GM21528 (cell line): ENCODE measurements around the gene C18orf54.
"Not testable (repeated sequence)": the region's sequence is repeated elsewhere in the genome, so short reads cannot be mapped to it uniquely, and the experiment has no call there.

Experiments
- ATAC-seq: cut with Tn5 transposase; IDR thresholded peaks from one replicate; pipeline ENCODE4 v1.9.1; 2021; ENCODE audit warnings: mild to moderate bottlenecking, moderate library complexity; ENCODE audit not compliant: unreplicated experiment, low FRiP score

C18orf54 gene

DNA sequence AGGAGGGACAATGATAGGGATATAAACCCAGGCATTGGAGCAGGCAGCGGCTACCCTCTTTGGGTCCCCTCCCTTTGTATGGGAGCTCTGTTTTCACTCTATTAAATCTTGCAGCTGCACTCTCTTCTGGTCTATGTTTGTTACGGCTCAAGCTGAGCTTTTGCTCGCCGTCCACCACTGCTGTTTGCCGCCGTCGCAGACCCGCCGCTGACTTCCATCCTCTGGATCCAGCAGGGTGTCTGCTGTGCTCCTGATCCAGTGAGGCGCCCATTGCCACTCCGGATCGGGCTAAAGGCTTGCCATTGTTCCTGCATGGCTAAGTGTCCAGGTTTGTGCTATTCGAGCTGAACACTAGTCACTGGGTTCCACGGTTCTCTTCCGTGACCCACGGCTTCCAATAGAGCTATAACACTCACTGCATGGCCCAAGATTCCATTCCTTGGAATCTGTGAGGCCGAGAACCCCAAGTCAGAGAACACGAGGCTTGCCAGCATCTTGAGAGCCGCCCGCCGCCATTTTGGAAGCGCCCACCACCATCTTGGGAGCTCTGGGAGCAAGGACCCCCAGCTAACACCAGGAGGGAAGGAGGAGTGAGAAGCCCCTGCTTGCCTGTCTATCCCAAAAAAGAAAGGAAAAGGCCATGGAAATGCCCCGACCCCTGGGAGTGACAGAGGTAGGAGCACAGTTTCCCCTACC, 29.2 kb downstream of the C18orf54 start:
- not testable (repeated sequence) for ATAC-seq

DNA sequence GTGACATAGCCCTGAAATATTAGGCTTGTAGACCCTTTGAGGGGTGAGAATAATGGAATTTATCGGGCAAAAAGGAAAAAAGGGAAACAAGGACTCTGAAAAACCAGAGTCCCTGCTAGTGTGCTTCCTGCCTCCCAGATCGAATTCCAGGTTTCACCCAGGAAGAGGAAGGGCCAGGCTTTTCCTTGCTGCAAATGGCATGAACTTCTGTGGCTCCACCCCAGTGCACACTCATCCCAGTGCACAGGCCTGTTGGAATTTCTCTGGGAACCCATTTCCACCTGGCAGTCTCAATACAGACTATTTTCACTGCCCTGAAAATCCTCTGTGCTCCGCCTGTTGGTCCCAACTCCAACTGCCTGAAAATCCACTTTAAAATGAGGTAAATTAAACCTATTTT, 29.9 kb downstream of the C18orf54 start:
- no peak for ATAC-seq

DNA sequence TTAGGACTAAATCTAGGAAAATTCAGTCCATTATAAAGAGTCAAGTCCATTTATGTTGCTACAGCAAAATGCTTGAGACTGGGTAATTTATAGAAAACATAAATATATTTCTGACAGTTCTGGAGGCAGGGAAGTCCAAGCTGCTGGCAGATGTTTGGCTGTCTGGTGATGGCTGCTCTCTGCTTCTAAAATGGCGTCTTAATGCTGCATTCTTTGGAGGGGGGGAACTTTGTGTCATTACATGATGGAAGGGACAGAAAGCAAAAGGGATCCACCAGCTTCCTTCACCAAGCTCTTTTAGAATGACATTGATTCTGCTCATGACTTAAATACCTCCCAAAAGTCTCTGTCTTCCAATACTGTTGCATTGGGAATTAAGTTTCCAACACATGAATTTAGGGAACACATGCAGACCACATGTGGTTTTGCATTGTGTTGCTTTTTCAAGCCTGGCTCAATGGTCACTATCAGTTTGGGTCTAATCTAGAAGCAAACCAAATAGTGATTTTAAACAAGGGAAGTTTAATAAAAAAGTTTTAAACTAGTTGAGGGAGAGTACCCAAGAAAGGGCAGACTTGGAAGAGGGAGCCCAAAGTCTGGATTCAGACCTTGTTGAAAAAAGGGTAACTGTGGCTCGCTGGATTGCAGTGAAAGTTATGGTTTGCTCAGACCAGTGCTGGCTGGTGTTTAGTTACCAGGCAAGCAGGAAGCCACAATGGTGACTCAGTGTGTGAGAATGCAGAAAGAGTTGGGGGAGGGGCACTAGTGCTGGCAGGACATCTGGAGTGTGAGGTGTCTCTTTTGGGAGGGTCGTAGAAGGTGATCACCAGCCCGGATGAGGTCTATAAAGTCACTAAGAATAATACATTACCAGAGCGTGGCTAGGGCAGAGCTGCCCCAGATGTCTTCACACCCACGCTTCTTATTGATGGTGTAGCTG, 30.8 kb downstream of the C18orf54 start:
- ATAC-seq: peak; percentile 92

DNA sequence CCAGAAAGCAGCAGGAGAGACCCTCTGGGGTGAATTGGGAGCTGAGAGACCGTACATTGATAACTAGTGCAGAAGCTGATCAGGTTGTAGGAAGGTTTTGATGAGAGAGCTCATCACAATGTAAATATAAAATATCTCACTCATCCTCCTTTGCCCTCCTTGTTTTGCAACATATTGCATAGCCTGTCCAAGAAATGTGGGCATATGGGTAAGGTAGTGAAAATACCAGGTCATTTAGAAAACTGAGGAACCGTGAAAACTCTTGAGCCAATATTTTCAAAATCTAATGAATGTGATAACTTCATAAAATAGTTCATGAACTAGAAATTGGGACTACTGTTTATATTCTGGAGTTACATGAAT, 31.4 kb downstream of the C18orf54 start:
- ATAC-seq: peak; percentile 16

DNA sequence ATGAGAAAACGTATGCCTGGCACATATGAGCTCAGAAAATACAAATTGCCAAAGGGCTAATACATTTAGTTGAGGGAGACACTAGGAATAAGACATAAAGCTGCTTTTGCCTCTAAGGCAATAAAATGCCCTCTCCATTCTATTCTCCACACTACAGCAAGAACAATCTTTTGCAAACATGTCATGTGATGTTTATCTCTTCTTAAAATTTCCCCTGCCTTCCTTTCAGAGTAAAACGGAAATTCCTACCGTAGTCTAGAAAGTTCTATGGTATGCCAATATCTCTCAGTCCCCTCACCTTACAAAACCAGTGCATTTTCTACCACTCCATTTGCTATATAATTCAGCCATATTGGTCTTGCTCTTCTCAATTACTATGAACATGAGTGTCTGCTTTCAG, 33.1 kb downstream of the C18orf54 start:
- no peak for ATAC-seq

DNA sequence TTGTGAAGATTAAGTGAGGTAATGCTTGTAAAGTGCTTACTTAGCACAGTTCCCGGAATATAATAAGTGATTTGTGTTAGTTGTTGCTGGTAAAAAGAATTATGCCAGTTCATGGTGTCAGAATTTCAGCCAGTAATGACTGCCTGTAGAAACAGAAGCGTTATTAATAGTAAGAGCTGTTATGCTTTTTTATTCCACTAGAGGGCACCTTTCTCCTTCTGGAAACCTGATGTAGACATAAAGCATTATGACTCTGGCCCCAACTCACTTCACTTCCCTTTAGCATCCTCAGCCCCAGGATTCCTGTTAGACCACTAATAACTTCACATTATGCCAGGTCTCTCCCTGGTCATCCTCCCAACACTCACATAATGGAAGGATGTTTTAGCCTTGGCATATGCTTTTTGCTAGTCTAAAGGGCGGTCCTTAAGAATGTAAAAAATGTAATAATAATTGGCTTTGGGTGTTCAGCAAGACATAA, 34.9 kb downstream of the C18orf54 start:
- peak; percentile 57 for ATAC-seq

DNA sequence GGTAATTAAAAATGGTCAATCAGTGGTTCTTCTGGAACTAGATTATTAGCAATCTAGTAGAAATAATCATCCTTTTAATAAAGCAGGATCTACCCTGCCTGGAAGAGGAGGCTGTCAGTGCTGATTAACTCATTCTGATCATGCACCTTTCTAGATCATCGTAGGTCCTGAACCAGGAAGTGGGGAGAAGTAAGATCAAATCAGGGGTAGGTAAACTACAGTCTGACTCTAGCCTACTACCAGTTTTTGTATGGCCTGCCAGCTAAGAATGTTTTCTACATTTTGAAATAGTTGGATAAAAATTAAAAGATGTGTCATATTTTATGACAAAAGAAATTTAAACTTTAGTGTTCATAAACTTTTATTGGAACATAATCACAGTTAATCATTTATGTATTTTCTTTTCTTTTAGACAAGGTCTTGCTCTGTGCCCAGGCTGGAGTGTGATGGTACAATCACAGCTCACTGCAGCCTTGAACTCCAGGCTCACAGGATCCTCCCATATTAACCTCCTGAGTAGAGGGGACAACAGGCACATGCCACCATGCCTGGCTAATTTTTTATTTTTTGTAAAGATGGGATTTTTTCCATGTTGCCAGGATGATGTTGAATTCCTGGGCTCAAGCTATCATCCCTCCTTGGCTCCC, 36.1 kb downstream of the C18orf54 start:
- ATAC-seq: no peak

DNA sequence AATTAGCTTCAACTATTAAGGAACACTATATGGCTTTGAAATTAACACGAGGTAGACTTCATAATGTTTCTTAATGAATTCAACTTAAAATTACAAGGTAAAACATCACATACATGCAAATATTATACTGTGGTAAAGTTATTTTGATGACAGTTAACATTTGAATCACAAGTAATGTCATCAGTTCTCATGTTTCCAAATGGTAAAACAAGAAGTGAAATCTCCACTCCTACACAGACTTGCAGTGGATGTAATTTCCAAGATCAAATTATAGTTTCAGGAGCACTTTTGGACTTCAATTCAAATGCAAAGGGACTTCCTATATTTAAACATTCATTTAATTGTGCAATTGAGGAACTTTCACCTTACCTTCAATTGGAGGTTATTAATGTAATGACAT, 39.1 kb downstream of the C18orf54 start:
- ATAC-seq: no peak

DNA sequence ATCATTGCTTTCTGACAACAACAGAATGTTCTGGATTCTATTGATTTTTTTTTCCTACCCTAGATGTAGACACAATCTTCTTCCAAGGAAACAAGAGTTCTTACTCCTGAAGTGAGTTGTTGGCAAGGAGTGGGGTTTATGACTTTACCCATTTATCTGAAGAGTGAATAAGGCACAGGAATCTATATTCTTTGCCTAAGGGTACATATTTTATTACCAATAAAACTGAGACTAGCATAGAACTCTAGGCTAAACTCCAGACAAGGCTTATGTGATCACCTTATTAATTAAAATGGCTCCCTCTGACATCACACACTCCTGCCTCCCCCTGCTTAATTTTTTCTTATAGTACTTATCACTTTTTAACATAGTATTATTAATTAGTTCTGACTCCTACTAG, 47.6 kb downstream of the C18orf54 start:
- ATAC-seq: no peak

DNA sequence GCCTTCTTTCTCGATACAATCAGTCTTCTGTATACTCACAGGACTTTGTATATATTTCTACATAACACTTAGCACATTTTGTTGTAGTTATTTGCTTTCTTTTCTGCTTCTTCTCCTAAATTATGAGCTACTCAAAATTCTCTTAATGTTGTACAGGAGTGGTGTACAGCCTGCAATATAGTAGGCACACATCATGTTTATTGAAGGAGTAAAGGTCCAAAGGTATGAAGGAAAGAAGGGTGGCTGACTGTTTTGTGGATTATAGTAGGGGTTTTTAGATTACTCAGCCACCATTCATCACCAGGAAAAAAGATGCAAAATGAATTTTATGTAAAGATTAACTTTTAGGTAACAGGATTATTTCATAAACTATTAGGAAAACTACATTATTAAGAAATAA, 54.1 kb downstream of the C18orf54 start:
- ATAC-seq: no peak

DNA sequence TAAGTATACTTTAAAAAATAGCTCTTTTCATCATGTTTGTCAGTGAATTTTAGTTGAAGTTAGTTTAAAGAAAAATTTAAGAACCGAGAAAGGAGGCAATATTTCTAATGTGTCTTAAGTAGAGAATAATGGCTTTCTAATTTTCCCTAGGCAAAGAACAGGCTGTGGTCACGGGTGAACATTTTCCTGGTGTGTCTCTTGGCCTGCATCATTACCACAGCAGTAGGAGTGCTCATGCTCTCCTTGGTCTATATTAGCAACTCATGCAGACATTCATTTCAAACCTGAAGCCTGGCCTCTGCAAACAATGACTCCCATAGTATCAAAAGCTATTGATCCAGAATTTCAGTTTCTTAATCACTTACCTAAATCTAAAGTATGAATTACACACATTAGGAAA, 57.4 kb downstream of the C18orf54 start:
- ATAC-seq: no peak

DNA sequence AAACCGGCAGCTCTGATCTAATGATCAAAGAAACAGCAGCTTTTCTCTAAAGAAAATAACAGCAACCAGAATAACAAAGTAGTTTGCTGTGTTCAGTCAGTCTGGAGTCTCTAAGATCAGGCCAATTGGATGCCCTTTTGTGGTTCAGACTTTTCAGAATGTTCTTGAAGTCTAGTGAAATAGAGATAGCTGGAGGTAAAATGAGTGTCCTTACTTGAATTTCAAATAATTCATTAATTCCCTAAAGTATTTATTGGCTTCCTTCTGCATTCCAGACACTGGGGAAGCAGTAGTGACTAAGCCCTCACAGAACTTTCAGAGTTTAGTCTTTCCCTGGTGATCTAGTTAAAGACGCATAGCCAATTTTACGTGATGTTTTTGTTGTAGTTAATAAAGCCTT, 58.7 kb downstream of the C18orf54 start:
- no peak for ATAC-seq

DNA sequence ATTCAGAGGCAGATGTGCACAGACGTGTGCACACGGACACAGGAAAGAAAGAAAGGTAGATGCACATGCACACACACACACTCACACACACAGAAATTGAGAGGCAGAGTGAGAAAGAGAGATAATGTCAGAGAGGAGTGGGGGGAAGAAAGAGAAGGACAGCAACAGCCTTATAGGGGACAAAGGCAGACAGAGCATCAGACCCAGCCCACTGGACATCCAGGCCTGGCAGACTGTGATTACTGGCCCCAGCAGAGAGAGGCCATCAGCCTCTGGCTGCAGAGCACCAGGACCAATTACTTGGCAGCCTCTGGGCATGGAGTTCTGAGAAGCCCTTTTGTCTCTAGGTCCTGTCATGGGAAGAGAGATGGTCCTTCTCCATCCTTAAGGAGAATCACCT, 66.1 kb downstream of the C18orf54 start:
- no peak for ATAC-seq

DNA sequence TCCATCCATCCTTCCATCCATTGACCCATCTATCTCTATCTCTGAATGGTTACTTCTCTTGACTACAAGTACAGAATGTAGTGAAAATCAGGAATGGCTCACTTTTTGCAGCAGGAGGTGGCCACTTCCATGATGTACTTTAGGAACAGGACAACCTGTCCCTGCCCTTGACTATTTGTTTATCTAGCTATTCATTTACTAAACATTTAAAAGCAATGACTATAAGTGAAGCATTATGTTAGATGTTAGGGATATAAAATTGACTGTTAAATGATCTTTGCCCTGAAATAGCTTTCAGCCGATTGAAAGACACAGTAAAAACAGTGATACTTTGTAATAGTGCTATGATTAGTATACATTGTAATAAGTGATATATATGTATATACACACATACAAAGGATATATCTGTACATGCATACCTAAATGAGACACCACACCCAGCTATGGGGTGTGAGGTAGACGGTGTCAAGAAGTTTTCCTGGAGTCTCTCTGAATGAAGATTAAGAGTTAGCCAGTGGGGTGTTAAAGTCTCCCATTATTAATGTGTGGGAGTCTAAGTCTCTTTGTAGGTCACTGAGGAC, 68.5 kb downstream of the C18orf54 start:
- no peak for ATAC-seq
